Urinary bladder (tissue), 4 donors: ENCODE results near the gene ST6GALNAC2. TPM values are rescaled to one million over a fixed set of nuclear protein-coding genes. Genes with fewer than 3 reads are reported as not detected.
"Not testable (repeated sequence)": the region's sequence is repeated elsewhere in the genome, so short reads cannot be mapped to it uniquely, and the experiment has no call there.

ENCODE experiments used
- DNase-seq: peaks from one replicate; pipeline ENCODE4 v3.0.0-alpha.2; 2015; ENCODE audit errors: extremely low spot score
- H3K27ac ChIP-seq: one replicate; pipeline ENCODE4 v1.5.1; 2013; ENCODE audit warnings: low read depth, mild to moderate bottlenecking, moderate library complexity
- H3K36me3 ChIP-seq: one replicate; pipeline ENCODE4 v1.6.1; 2013; ENCODE audit warnings: mild to moderate bottlenecking, moderate library complexity; ENCODE audit not compliant: insufficient read depth
- H3K4me1 ChIP-seq: one replicate; pipeline ENCODE4 v1.6.1; 2013; ENCODE audit warnings: mild to moderate bottlenecking, moderate library complexity; ENCODE audit not compliant: insufficient read depth
- H3K4me3 ChIP-seq: one replicate; pipeline ENCODE4 v1.5.1; 2013; ENCODE audit warnings: low read depth, low read length
- WGBS: extraction: QIAGEN DNeasy Blood & Tissue Kit; methylation state at CpG from one replicate; pipeline ENCODE4 v1.1.7; 2013; 5-methylcytosine and 5-hydroxymethylcytosine counted together
- polyA plus RNA-seq: library from polyadenylated mRNA; stranded (reverse); fragments of 200-250 nt; gene quantifications from one replicate; pipeline ENCODE4 v1.2.3, GENCODE V29; 2013
- total RNA-seq: library from RNA; depleted of rRNA; stranded (reverse); fragments of >200 nt; gene quantifications from one replicate; pipeline ENCODE4 v1.2.3, GENCODE V29; 2014
- donor health status: healthy with polysubstance abuse.
- donor health status: healthy.

The ST6GALNAC2 gene
- total and polyA plus RNA-seq, 2 donors: 7.6 to 10.3 TPM

- H3K4me1 ChIP-seq: no peaks in the 10 kb centered on the region
- no peak overlapping the region for H3K4me3 ChIP-seq
- 91% methylated on average over 13 of the region's 13 CpGs for WGBS
- no peak for DNase-seq
- no peak overlapping the region for H3K27ac ChIP-seq
- H3K36me3 ChIP-seq: no peaks in the 10 kb centered on the region
These were observed 14.7 kb downstream of the ST6GALNAC2 start for GRCh38 chr17:76570877-76571471.

- Histone ChIP-seq H3K27ac (no peak overlapping the region), H3K36me3 (no peaks in the 10 kb centered on the region), H3K4me1 (no peaks in the 10 kb centered on the region), H3K4me3 (no peak overlapping the region)
- 91% methylated on average over 7 of the region's 7 CpGs for WGBS
- no peak for DNase-seq
These were observed 15.2 kb downstream of the ST6GALNAC2 start for GRCh38 chr17:76570457-76570856.

- H3K4me3 ChIP-seq: no peak overlapping the region
- H3K27ac ChIP-seq: no peak overlapping the region
- WGBS: 72% methylated on average over 18 of the region's 18 CpGs
- H3K4me1 ChIP-seq: no peaks in the 10 kb centered on the region
- no peaks in the 10 kb centered on the region for H3K36me3 ChIP-seq
- DNase-seq: no peak
These were observed 15.9 kb downstream of the ST6GALNAC2 start for GRCh38 chr17:76569607-76570279.

- H3K36me3 ChIP-seq: no peaks in the 10 kb centered on the region
- 28% methylated on average over 19 of the region's 19 CpGs for WGBS
- no peak overlapping the region for H3K4me3 ChIP-seq
- no peak for DNase-seq
- H3K27ac ChIP-seq: no peak overlapping the region
- no peaks in the 10 kb centered on the region for H3K4me1 ChIP-seq
These were observed 16.8 kb downstream of the ST6GALNAC2 start for GRCh38 chr17:76568811-76569221.

GRCh38 chr17:76567634-76568432 lies 17.8 kb downstream of the ST6GALNAC2 start:
- Histone ChIP-seq H3K4me3 (no peak overlapping the region), H3K27ac (no peak overlapping the region), H3K36me3 (no peaks in the 10 kb centered on the region), H3K4me1 (no peaks in the 10 kb centered on the region)
- DNase-seq: no peak
- 82% methylated on average over 14 of the region's 14 CpGs for WGBS

GRCh38 chr17:76566988-76567431 lies 18.6 kb downstream of the ST6GALNAC2 start:
- 90% methylated on average over 5 of the region's 5 CpGs for WGBS
- H3K4me3 ChIP-seq: no peak overlapping the region
- no peaks in the 10 kb centered on the region for H3K4me1 ChIP-seq
- no peak overlapping the region for H3K27ac ChIP-seq
- no peaks in the 10 kb centered on the region for H3K36me3 ChIP-seq
- no peak for DNase-seq

- H3K27ac ChIP-seq: no peak overlapping the region
- H3K36me3 ChIP-seq: no peaks in the 10 kb centered on the region
- H3K4me1 ChIP-seq: no peaks in the 10 kb centered on the region
- no peak for DNase-seq
- no peak overlapping the region for H3K4me3 ChIP-seq
- WGBS: 95% methylated on average over 3 of the region's 3 CpGs
These were observed 19.1 kb downstream of the ST6GALNAC2 start for GRCh38 chr17:76566613-76566943.

- no peaks in the 10 kb centered on the region for H3K4me1 ChIP-seq
- WGBS: 88% methylated on average over 14 of the region's 14 CpGs
- H3K4me3 ChIP-seq: no peak overlapping the region
- H3K27ac ChIP-seq: no peak overlapping the region
- DNase-seq: no peak
- H3K36me3 ChIP-seq: no peaks in the 10 kb centered on the region
These were observed 19.7 kb downstream of the ST6GALNAC2 start for GRCh38 chr17:76565728-76566612.

- DNase-seq, H3K27ac ChIP-seq, H3K36me3 ChIP-seq: not testable (repeated sequence)
These were observed 20.5 kb downstream of the ST6GALNAC2 start for GRCh38 chr17:76564991-76565727.

GRCh38 chr17:76563359-76563758 lies 22.3 kb downstream of the ST6GALNAC2 start:
- 76% methylated on average over 2 of the region's 2 CpGs for WGBS
- H3K4me3 ChIP-seq, H3K36me3 ChIP-seq, DNase-seq, H3K27ac ChIP-seq, H3K4me1 ChIP-seq: not testable (repeated sequence)

More at GRCh38 chr17:76564991-76565727, 20.5 kb downstream of the ST6GALNAC2 start:
- 34% methylated on average over 8 of the region's 8 CpGs for WGBS
- not testable (repeated sequence) for H3K4me1 ChIP-seq, H3K4me3 ChIP-seq

GRCh38 chr17:76562734-76563148 lies 22.9 kb downstream of the ST6GALNAC2 start:
- 65% methylated on average over 6 of the region's 6 CpGs for WGBS
- no peaks in the 10 kb centered on the region for H3K4me1 ChIP-seq
- DNase-seq: no peak
- no peak overlapping the region for H3K4me3 ChIP-seq
- H3K27ac ChIP-seq: no peak overlapping the region
- H3K36me3 ChIP-seq: no peaks in the 10 kb centered on the region

GRCh38 chr17:76561799-76562268 lies 23.8 kb downstream of the ST6GALNAC2 start:
- no peak overlapping the region for H3K4me3 ChIP-seq
- no peak overlapping the region for H3K27ac ChIP-seq
- H3K36me3 ChIP-seq: no peaks in the 10 kb centered on the region
- 72% methylated on average over 5 of the region's 5 CpGs for WGBS
- H3K4me1 ChIP-seq: no peaks in the 10 kb centered on the region
- DNase-seq: no peak
